Posterior vena cava (tissue), 2 donors: ENCODE results near the gene EPSTI1. TPM values are rescaled to one million over a fixed set of nuclear protein-coding genes. Genes with fewer than 3 reads are reported as not detected.
"Not testable (repeated sequence)": the region's sequence is repeated elsewhere in the genome, so short reads cannot be mapped to it uniquely, and the experiment has no call there.

Source experiments
- DNase-seq: peaks from one replicate; pipeline ENCODE4 v3.0.0-alpha.2; 2020; ENCODE audit warnings: low spot score
- intact Hi-C, 2 donors: fragments of 100-400 bp; cut with DNase I; formaldehyde crosslinking; loops; one replicate each; pipeline versions ENCODE4 v1.14.1 to v1.14.2; 2022 to 2023
- long read RNA-seq, 2 donors: library from polyadenylated mRNA; unstranded; transcript quantifications; one replicate each; pipeline ENCODE4 v2.0.0, GENCODE V29; 2020 to 2021
- total RNA-seq, 2 donors: library from RNA; stranded (reverse); fragmentation: NEBNext Ultra II Directional; extraction: Animal tissue kit (Norgen Biotek cat#: 25700); gene quantifications; one replicate each; pipeline ENCODE4 v1.2.1, GENCODE V29; 2021
- donor health status: DM: yes; HTN: yes; CAD: no.
- donor health status: DM: yes; HTN: yes; CAD: no.

The EPSTI1 gene
- total RNA-seq: 10 to 100 TPM in 1 of 2 donors, 1 to 10 TPM in 1; 8.3 to 10.4 TPM
- long read RNA-seq, donor 1, partial matches to known transcripts: 0 of 1 reads
- long read RNA-seq, donor 1, other reads (novel, unspliced or antisense): 0 of 1 reads
- long read RNA-seq, donor 2, transcript EPSTI1-201 (11 exons, 3,114 nt): major isoform, 10 of 18 reads
- long read RNA-seq, donor 2, partial matches to known transcripts: 0 of 18 reads
- long read RNA-seq, donor 2, other reads (novel, unspliced or antisense): 6 of 18 reads

DNA sequence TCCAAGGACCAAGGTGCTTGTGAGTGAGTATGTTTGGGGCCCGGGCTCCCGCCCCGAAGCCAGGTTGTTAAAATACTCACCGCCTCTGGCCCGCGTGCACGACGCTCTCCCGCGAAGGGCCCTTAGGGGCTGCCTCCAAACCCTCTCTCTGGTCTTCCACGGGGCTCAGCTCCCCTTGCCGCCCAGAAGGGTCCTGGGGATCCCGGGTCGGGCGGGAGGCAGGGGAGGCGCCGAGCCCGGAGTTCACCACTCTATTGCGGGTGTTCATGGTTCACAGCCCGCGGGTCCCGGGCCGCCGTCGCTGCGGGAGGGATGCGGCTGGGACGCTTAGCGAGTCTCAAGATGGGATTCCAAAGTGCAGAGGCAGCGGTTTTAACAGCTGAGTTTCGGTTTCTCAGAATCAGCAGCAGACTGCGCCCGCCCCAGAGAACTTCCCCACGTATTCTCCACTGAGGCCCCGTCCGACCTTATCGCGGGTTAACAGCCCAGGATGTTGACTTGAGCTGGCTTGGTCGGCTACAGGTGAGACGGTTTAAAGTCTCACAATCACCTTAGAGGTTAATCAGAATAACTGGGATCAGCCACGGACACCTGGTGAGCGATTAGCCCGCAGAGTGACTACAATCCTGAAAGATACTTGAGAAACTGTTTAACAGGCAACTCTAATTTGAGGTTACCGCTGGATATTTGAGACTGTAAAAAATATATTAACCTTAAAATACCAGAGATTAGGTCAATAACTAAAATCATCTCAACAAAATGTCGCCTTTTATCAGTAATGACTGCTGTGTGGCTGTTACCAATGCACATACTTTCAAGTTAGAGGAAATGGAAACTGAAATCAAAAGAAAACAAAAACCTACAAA, at the start of gene EPSTI1:
TSS of gene EPSTI1 (minus strand) at position 344 of the 866 bp plus-strand sequence. CDS start at position 268, 76 bp downstream.
- DNase-seq: peak; percentile 89
- intact Hi-C loops: no loop called here

GRCh38 chr13:43041369-43041921, 49.4 kb upstream of the EPSTI1 start:
- DNase-seq: no peak
- intact Hi-C loops: no loop called here

DNA sequence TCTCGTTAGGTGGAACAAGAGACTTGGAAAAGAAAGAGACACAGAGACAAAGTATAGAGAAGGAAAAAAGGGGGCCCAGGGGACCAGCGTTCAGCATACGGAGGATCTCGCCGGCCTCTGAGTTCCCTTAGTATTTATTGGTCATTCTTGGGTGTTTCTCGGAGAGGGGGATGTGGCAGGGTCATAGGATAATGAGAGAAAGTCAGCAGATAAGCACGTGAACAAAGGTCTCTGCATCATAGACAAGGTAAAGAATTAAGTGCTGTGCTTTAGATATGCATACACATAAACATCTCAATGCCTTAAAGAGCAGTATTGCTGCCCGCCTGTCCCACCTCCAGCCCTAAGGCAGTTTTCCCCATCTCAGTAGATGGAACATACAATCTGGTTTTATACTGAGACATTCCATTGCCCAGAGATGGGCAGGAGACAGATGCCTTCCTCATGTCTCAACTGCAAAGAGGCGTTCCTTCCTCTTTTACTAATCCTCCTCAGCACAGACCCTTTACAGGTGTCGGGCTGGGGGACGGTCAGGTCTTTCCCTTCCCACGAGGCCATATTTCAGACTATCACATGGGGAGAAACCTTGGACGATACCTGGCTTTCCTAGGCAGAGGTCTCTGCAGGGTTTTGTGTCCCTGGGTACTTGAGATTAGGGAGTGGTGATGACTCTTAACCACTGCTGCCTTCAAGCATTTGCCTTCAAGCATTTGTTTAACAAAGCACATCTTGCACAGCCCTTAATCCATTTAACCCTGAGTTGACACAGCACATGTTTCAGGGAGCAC, 48.7 kb upstream of the EPSTI1 start:
- DNase-seq, intact Hi-C loops: not testable (repeated sequence)

GRCh38 chr13:43039966-43040365, 47.9 kb upstream of the EPSTI1 start:
- intact Hi-C loops: no loop called here
- DNase-seq: no peak

GRCh38 chr13:43036351-43037250, 44.6 kb upstream of the EPSTI1 start:
- no peak for DNase-seq
- intact Hi-C loops: no loop called here

- intact Hi-C loops: no loop called here
- DNase-seq: no peak
Observed at GRCh38 chr13:43033038-43033437, 41.0 kb upstream of the EPSTI1 start.

GRCh38 chr13:43031881-43032280, 39.8 kb upstream of the EPSTI1 start:
- intact Hi-C loops: no loop called here

GRCh38 chr13:43030548-43030947, 38.5 kb upstream of the EPSTI1 start:
- no peak for DNase-seq

More at GRCh38 chr13:43031881-43032280, 39.8 kb upstream of the EPSTI1 start:
- DNase-seq: no peak

DNA sequence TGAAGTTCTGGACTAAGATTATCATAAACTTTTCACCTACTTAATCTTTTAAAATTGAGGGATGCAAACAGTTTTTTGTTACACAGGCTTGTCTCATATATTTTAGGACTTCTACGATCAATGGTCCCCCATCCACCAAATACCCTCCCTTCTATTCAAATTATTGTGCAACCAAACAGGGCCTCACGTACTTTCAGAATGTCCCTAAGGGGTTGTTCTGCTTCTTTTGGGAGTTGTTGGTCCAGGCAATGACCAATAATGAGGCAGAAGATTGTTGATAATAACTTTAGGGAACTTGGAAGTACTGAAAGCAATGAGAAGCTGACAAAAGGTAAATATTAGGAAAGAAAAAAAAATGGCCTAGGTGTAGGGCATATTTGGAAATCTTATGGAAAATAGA, 34.2 kb upstream of the EPSTI1 start:
- intact Hi-C loops: no loop called here
- no peak for DNase-seq

More at GRCh38 chr13:43030548-43030947, 38.5 kb upstream of the EPSTI1 start:
- intact Hi-C loops: no loop called here

GRCh38 chr13:43023289-43023963, 31.4 kb upstream of the EPSTI1 start, which contains the start of gene DNAJC15:
DNAJC15 (plus strand) TSS chr13:43023586; CDS start chr13:43023627, 41 bp downstream.
- intact Hi-C loops: no loop called here
- DNase-seq: peak; percentile 93

DNA sequence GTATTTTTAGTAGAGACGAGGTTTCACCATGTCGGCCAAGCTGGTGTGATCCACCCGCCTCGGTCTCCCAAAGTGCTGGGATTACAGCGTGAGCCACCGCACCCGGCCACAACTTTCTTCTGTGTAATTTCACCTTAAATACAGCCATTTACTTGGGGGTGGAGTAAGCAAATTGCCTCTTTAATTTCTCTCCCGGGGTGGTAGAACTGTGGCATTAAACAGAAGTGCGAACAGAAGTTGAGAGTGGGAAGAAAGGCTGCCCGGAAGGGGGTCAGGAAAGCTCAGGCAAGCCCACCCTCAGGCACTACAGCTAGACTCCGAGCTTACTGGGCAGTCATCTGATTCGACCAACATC, 30.9 kb upstream of the EPSTI1 start:
- intact Hi-C loops: no loop called here
- DNase-seq: no peak

DNA sequence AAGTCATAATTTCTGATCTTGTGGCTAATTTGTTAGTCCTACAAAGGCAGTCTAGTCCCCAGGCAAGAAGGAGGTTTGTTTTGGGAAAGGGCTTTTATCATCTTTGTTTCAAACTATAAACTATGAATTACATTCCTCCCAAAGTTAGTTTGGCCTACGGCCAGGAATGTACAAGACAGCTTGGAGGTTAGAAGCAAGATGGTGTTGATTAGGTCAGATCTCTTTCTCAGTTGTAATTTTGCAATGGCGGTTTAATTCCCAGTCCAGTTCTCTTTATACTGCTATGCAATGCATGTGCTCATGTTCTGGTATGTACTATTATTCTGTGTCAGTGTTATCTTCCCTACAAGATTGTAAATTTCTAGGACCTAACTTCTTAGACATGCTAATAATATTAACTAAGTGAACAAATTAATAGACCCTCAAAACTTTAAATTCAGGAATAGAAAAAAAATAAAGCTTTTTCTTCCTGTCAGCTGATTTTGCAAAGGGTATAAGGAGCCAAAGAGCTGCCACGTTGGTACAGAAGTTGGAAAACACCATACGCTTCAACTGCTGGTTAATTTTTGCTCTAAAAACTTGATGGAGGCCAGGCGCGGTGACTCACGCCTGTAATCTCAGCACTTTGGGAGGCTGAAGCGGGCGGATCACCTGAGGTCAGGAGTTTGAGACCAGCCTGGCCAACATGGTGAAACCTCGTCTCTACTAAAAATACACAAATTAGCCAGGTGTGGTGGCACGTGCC, 30.1 kb upstream of the EPSTI1 start:
- no peak for DNase-seq
- intact Hi-C loops: no loop called here

GRCh38 chr13:43020794-43021193, 28.8 kb upstream of the EPSTI1 start:
- intact Hi-C loops: no loop called here
- no peak for DNase-seq

DNA sequence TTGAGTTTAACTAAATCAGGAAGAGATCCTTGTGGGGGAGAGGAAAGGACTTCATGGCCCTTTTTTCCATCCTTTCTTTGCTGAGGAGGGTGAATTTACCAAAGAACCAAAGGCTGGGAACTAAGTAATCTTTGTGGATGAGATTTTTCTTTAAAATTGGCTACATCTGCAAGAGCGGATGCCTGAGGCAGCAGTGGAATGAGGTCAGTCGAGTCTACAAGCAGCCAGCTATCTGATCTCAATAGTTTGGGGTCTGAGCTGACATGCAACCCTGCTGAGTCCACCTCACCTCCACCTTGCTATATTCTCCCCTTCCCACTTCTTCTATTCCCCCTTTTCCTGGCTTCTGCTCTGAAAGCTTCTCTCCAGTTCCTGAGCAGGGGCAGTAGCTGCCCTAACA, 27.8 kb upstream of the EPSTI1 start:
- DNase-seq: no peak
- intact Hi-C loops: no loop called here

DNA sequence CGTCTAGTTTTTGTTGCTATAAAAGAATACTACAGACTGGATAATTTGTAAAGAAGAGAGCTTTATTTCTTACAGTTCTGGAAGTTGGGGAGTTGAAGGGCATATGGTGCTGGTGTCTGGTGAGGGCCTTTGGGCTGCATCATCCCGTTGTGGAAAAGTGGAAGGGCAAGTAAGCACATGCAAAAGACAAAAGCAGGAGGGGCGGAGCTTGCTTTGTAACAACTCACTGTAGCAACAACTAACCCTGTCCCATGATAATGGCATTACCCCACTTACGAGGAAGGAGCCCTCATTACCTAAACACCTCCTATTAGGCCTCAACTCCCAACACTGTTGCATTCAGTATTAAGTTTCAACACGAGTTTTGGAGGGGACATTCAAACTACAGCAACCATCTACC, 24.2 kb upstream of the EPSTI1 start:
- intact Hi-C loops: no loop called here
- no peak for DNase-seq

DNA sequence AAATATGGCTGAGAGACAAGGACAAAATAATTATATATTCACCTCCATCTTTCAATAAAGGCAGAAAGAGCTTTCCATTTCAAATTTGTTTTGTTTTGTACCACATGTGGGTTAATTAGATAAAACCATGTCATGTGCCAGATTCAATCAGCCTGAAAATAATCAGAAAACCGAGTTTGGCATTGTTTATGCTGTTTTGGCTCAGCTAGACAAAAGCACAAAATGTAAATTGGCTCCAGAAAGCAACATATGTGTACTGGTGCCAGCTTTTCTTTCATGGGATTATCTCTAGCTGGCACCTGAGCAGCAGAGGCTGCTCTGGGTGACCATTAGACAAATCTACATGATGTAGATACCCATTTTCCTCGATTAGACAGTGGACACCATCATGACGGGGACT, 22.1 kb upstream of the EPSTI1 start:
- intact Hi-C loops: no loop called here

DNA sequence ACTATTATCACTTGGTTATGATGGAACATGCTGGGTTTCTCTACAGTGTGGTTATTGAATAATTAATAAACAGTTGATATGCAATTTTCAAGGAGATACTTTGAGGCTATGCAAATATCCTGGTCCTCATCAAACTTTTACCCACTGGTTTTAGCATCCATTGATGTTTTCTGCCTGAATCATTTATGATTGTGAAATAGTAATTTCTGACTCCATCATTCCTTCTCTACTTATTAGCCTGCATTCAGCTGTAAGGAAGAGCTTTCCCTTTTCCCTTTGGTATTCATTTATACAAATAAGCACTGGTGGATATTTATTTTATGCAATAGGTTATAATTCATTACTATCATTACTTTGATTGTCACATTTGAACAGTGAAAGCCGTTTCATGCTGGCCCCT, 17.5 kb upstream of the EPSTI1 start:
- intact Hi-C loops: no loop called here
- DNase-seq: no peak

More for the DNA sequence above, 22.1 kb upstream of the EPSTI1 start:
- no peak for DNase-seq
